ENCODE measurements around the gene TMEM41B.
"Not testable (repeated sequence)": the region's sequence is repeated elsewhere in the genome, so short reads cannot be mapped to it uniquely, and the experiment has no call there.

TMEM41B gene

GRCh38 chr11:9304178-9304577 is 10.2 kb downstream of the TMEM41B start:
- ATAC-seq = no peak
- DNase-seq = no peak

- DNase-seq (no peak), ATAC-seq (no peak)
These were observed 11.9 kb downstream of the TMEM41B start for GRCh38 chr11:9302448-9302847.

- ATAC-seq (no peak), DNase-seq (no peak)
These were observed 12.7 kb downstream of the TMEM41B start for GRCh38 chr11:9301720-9302119.

- no peak for ATAC-seq
- no peak for DNase-seq
These were observed 20.7 kb downstream of the TMEM41B start for GRCh38 chr11:9293646-9294045.

- no peak for DNase-seq
- no peak for ATAC-seq
These were observed 28.4 kb downstream of the TMEM41B start for GRCh38 chr11:9285850-9286587.

- ATAC-seq (peak; percentile 94), DNase-seq (peak; percentile 58)
These were observed 33.6 kb downstream of the TMEM41B start for GRCh38 chr11:9280655-9281301.

GRCh38 chr11:9277176-9277575 is 37.2 kb downstream of the TMEM41B start:
- DNase-seq = no peak
- ATAC-seq = no peak

GRCh38 chr11:9276571-9276970 is 37.8 kb downstream of the TMEM41B start:
- DNase-seq = no peak
- ATAC-seq = peak; percentile 30

- ATAC-seq = no peak
- no peak for DNase-seq
These were observed 39.7 kb downstream of the TMEM41B start for GRCh38 chr11:9274499-9275258.

- DNase-seq (no peak), ATAC-seq (peak; percentile 36)
These were observed 40.7 kb downstream of the TMEM41B start for GRCh38 chr11:9273376-9274336.

- DNase-seq (no peak), ATAC-seq (no peak)
These were observed 44.8 kb downstream of the TMEM41B start for GRCh38 chr11:9269492-9270013.

GRCh38 chr11:9267680-9268079 is 46.7 kb downstream of the TMEM41B start:
- ATAC-seq (no peak), DNase-seq (no peak)

- DNase-seq (no peak), ATAC-seq (no peak)
These were observed 47.5 kb downstream of the TMEM41B start for GRCh38 chr11:9266926-9267325.

GRCh38 chr11:9266132-9266736 is 48.2 kb downstream of the TMEM41B start:
- DNase-seq (no peak), ATAC-seq (no peak)

- DNase-seq (peak; percentile 80), ATAC-seq (peak; percentile 50)
These were observed 48.9 kb downstream of the TMEM41B start, which contains the start of gene DENND5A for GRCh38 chr11:9265211-9266131. Gene DENND5A (minus strand): TSS chr11:9265350. CDS start chr11:9265069, 281 bp downstream.

GRCh38 chr11:9264316-9265210 is 49.8 kb downstream of the TMEM41B start:
- ATAC-seq (peak; percentile 62), DNase-seq (peak; percentile 59)

- DNase-seq (peak; percentile 54), ATAC-seq (peak; percentile 79)
These were observed 50.5 kb downstream of the TMEM41B start for GRCh38 chr11:9263840-9264315.

- not testable (repeated sequence) for DNase-seq
These were observed 53.6 kb downstream of the TMEM41B start for GRCh38 chr11:9260838-9261146.

More at GRCh38 chr11:9260838-9261146, 53.6 kb downstream of the TMEM41B start:
- ATAC-seq = not testable (repeated sequence)

Measured in stimulated activated naive CD8-positive, alpha-beta T cell treated with anti-CD3 and anti-CD28 coated beads, Interleukin-15, Interleukin-2, amounts not matched to agents 100 U/mL and 50 U/mL, for 24 hours (primary cell).